Heart right ventricle (tissue), 16 donors: Measurements from ENCODE around the gene FTO. TPM values are rescaled to one million over a fixed set of nuclear protein-coding genes. Genes with fewer than 3 reads are reported as not detected.

Experiments
- ATAC-seq, 8 donors: fragments of 200-7000 bp; cut with Tn5 transposase; one replicate each; pipeline ENCODE4 v1.9.1; 2020; ENCODE audit warnings: mild to moderate bottlenecking in 8 of 8, moderate library complexity in 8 of 8, moderate number of reproducible peaks in 1 of 8
- DNase-seq, 2 donors: peaks; one replicate each; pipeline ENCODE4 v3.0.0-alpha.2; 2020
- H3K27ac ChIP-seq, 10 donors: fragments of 200-600 bp; sonication (generic) in 2 of 10; one replicate each; pipeline versions ENCODE4 v1.5.0 to v1.8.0; 2020 to 2022; ENCODE audit warnings: mild to moderate bottlenecking in 3 of 10
- H3K27me3 ChIP-seq, 7 donors: fragments of 200-600 bp; one replicate each; pipeline ENCODE4 v1.8.0; 2021 to 2022; ENCODE audit warnings: mild to moderate bottlenecking in 2 of 7
- H3K36me3 ChIP-seq, 9 donors: fragments of 200-600 bp; sonication (generic) in 1 of 9; one replicate each; pipeline versions ENCODE4 v1.5.0 to v1.8.0; 2020 to 2022; ENCODE audit warnings: mild to moderate bottlenecking in 2 of 9
- H3K4me1 ChIP-seq, 9 donors: fragments of 200-600 bp; sonication (generic) in 1 of 9; one replicate each; pipeline versions ENCODE4 v1.5.0 to v1.8.0; 2020 to 2022; ENCODE audit warnings: mild to moderate bottlenecking in 4 of 9
- H3K4me3 ChIP-seq, 10 donors: fragments of 200-600 bp; sonication (generic) in 2 of 10; one replicate each; pipeline versions ENCODE4 v1.5.0 to v1.8.0; 2020 to 2022; ENCODE audit warnings: mild to moderate bottlenecking in 7 of 10, moderate library complexity in 2 of 10
- H3K9me3 ChIP-seq, 11 donors: fragments of 200-600 bp in 10 of 11; sonication (generic) in 2 of 11; one replicate each; pipeline versions ENCODE4 v1.5.0 to v1.8.0; 2013 to 2022; ENCODE audit warnings: mild to moderate bottlenecking in 2 of 11, control low read depth in 1 of 11, moderate library complexity in 1 of 11
- CTCF ChIP-seq, 9 donors: fragments of 200-600 bp; sonication (generic) in 2 of 9; IDR thresholded peaks; one replicate each; pipeline versions ENCODE4 v1.5.0 to v1.8.0; 2021 to 2022; ENCODE audit warnings: antibody characterized with exemption in 9 of 9, mild to moderate bottlenecking in 5 of 9, moderate library complexity in 1 of 9
- WGBS, 2 donors: extraction: QIAGEN DNeasy Blood & Tissue Kit; methylation state at CpG; one replicate each; pipeline ENCODE4 v1.1.7; 2013; ENCODE audit warnings: inconsistent platforms in 1 of 2; 5-methylcytosine and 5-hydroxymethylcytosine counted together
- intact Hi-C, 10 donors: fragments of 100-400 bp; cut with DNase I; formaldehyde crosslinking; loops; one replicate each; pipeline versions ENCODE4 v1.11.1 to v1.14.2; 2022
- polyA plus RNA-seq, 2 donors: library from polyadenylated mRNA; stranded (reverse); fragments of 200-250 nt; gene quantifications; one replicate each; pipeline ENCODE4 v1.2.3, GENCODE V29; 2013
- total RNA-seq, 10 donors: library from RNA; stranded (reverse); fragmentation: NEBNext Ultra II Directional in 3 of 10; extraction: Animal tissue kit (Norgen Biotek cat#: 25700) in 3 of 10; gene quantifications; one replicate each; pipeline versions ENCODE4 v1.2.1 to v1.2.4, GENCODE V29; 2021 to 2023
- donor health status: Arrhythmogenic right ventricular cardiomyopathy.
- donor health status: ischemic (EF 13 %, LVEDD 7.1; RV severe dilation, severe dysfunction).
- donor health status: healthy with polysubstance abuse.
- donor health status: DM: no; HTN: yes; CAD: no.
- donor health status: DM: no; HTN: no; CAD: no.
- donor health status: ischemic (EF 25% LVEDD 6.9; RV normal size, moderate dysfunction).
- donor health status: ischemic (EF 25% LVEDD 5.7; RV mildly dilated, moderate dysfunction).
- donor health status: healthy.
- donor health status: DM: yes; HTN: yes; CAD: no.
- donor health status: Ischemic cardiomyopathy.
- donor health status: ischemic (EF 35%, LVEDD 5.7; RV mildly dilated, moderate dysfunction).
- donor health status: nonischemic (EF 11% LVEDD 7.7; RV severe dilation, severe dysfunction).
- donor health status: DM: yes; HTN: yes; CAD: no.
- donor health status: PGD.
- donor health status: ischemic (EF 29% LVEDD 5.4; RV normal size, mild dysfunction).
- donor health status: nonischemic (EF 23%, LVEDD 6.1; RV moderate dilation, normal function).

The FTO gene
- total and polyA plus RNA-seq, 12 donors, result 8.5 to 103 (median 90.0) TPM

- TF ChIP-seq CTCF (IDR thresholded peaks at IDR 0.05), result no peak
- DNase-seq (no peak), ATAC-seq (no peak)
- intact Hi-C loops, result loop anchor here in 1 of 10 donors (5.0 kb wide), 1 partner anchor 983 kb away; no protein-coding TSS in a partner anchor
- Histone ChIP-seq H3K27me3 (no peaks in the 10 kb centered on the region), H3K4me3 (no peak overlapping the region), H3K4me1 (no peaks in the 10 kb centered on the region), H3K27ac (no peak overlapping the region), H3K36me3 (no peaks in the 10 kb centered on the region), H3K9me3 (peaks cover 0 to 6% (median 0%) of the 10 kb centered on the region in 11 donors)
- WGBS, 2 donors, result 83 to 94% methylated on average over 7 of the region's 7 CpGs
Measured at GRCh38 chr16:54144572-54144947, 440.6 kb downstream of the FTO start.

GRCh38 chr16:54145881-54146280 is 441.9 kb downstream of the FTO start:
- 79 to 91% methylated on average over 4 of the region's 4 CpGs for WGBS, 2 donors
- Histone ChIP-seq H3K4me3 (no peak overlapping the region), H3K9me3 (peaks cover 0 to 6% (median 0%) of the 10 kb centered on the region in 11 donors), H3K27ac (no peak overlapping the region), H3K36me3 (no peaks in the 10 kb centered on the region), H3K27me3 (no peaks in the 10 kb centered on the region), H3K4me1 (no peaks in the 10 kb centered on the region)
- DNase-seq (no peak), ATAC-seq (no peak)
- TF ChIP-seq CTCF (IDR thresholded peaks at IDR 0.05), result no peak
- intact Hi-C loops, result no loop called here

GRCh38 chr16:54148974-54149373 is 445.0 kb downstream of the FTO start:
- ATAC-seq (no peak), DNase-seq (no peak)
- Histone ChIP-seq H3K36me3 (no peaks in the 10 kb centered on the region), H3K4me1 (no peaks in the 10 kb centered on the region), H3K9me3 (peaks cover 0 to 6% (median 0%) of the 10 kb centered on the region in 11 donors), H3K4me3 (no peak overlapping the region), H3K27ac (no peak overlapping the region), H3K27me3 (no peaks in the 10 kb centered on the region)
- WGBS, 2 donors, result 92 to 97% methylated on average over 4 of the region's 4 CpGs
- no peak for TF ChIP-seq CTCF (IDR thresholded peaks at IDR 0.05)
- intact Hi-C loops, result no loop called here

GRCh38 chr16:54150861-54151260 is 446.9 kb downstream of the FTO start:
- H3K9me3 ChIP-seq, result peaks cover 0 to 6% (median 0%) of the 10 kb centered on the region in 11 donors
- no peak overlapping the region for H3K27ac ChIP-seq
- no peak for ATAC-seq
- H3K4me3 ChIP-seq, result no peak overlapping the region
- H3K36me3 ChIP-seq, result no peaks in the 10 kb centered on the region
- no peak for TF ChIP-seq CTCF (IDR thresholded peaks at IDR 0.05)
- intact Hi-C loops, result no loop called here
- no peaks in the 10 kb centered on the region for H3K27me3 ChIP-seq
- H3K4me1 ChIP-seq, result no peaks in the 10 kb centered on the region
- no peak for DNase-seq
- WGBS, 2 donors, result 88 to 93% methylated on average over 12 of the region's 12 CpGs
